ENCODE measurements around the gene RAMP3.

DNA sequence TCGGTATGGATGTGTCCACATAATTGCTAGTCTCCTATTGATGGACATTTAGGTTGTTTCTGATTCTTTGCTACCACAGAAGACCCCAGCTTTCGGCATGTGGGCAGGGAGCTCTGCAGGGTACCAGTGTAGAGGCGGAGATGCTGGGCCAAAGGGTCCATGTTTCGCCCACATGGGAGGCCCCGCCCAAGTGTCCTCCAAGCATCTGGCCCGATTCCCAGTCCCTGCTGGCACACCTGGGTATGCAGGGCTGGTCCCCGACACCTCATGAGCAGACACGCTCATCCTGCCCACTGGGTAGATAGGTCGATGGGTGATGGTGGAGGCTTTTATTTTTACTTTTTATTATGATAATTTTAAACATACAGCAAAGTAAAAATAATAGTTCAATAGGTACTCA is 26.7 kb upstream of the RAMP3 start:
- no peak for TF ChIP-seq EZH2 (IDR thresholded peaks at IDR 0.05; ENCODE audit: borderline replicate concordance, low read depth, low read length)
- no peak for TF ChIP-seq ZNF444 (CRISPR knock-in tag; IDR thresholded peaks at IDR 0.05)
- no peak for TF ChIP-seq ZNF639 (CRISPR knock-in tag; conservative IDR thresholded peaks at IDR 0.05 in 1 of 2, IDR thresholded peaks at IDR 0.05 in 1 of 2)
- no peak for TF ChIP-seq RBM39 (optimal IDR thresholded peaks at IDR 0.05; ENCODE audit: low read depth, low read length)
- TF ChIP-seq TBL1XR1 (IDR thresholded peaks at IDR 0.05; ENCODE audit: low read length in 2 of 2) = no peak
- TF ChIP-seq ZFX (CRISPR knock-in tag; IDR thresholded peaks at IDR 0.05) = no peak
- TF ChIP-seq USF2 (CRISPR knock-in tag; IDR thresholded peaks at IDR 0.05) = no peak
- TF ChIP-seq PCBP1 (IDR thresholded peaks at IDR 0.05; ENCODE audit: low read depth, low read length, poor library complexity, severe bottlenecking) = no peak
- no peak for TF ChIP-seq SREBF1 (IDR thresholded peaks at IDR 0.05; ENCODE audit: borderline replicate concordance, low read depth, low read length)
